Smooth muscle cell (in vitro differentiated cells): ENCODE measurements around the gene DCAF12L1. TPM values are rescaled to one million over a fixed set of nuclear protein-coding genes. Genes with fewer than 3 reads are reported as not detected.

Experiments used
- DNase-seq: peaks from one replicate; lab custom pipeline; 2025; ENCODE audit not compliant: unreplicated experiment; lab: John Stamatoyannopoulos, UW
- H2AFZ ChIP-seq: fragments of 200-600 bp; sonication (generic); 2 replicates; pipeline ENCODE4 v1.6.0; 2016; ENCODE audit warnings: antibody characterized with exemption, low read depth, mild to moderate bottlenecking
- H3F3A ChIP-seq: fragments of 200-600 bp; sonication (generic); 2 replicates; pipeline ENCODE4 v1.6.0; 2017; ENCODE audit warnings: antibody characterized with exemption, low read depth
- H3K27ac ChIP-seq: fragments of 200-600 bp; sonication (generic); 2 replicates; pipeline ENCODE4 v1.5.1; 2016; ENCODE audit warnings: low read depth, mild to moderate bottlenecking
- H3K27me3 ChIP-seq: fragments of 200-600 bp; sonication (generic); 2 replicates; pipeline ENCODE4 v1.6.1; 2016; ENCODE audit warnings: low read depth, mild to moderate bottlenecking
- H3K36me3 ChIP-seq: fragments of 200-600 bp; sonication (generic); 2 replicates; pipeline ENCODE4 v1.5.1; 2016; ENCODE audit warnings: low read depth
- H3K4me1 ChIP-seq: fragments of 200-600 bp; sonication (generic); 2 replicates; pipeline ENCODE4 v1.5.1; 2016; ENCODE audit warnings: low read depth
- H3K4me2 ChIP-seq: fragments of 200-600 bp; sonication (generic); 2 replicates; pipeline ENCODE4 v1.6.0; 2016; ENCODE audit warnings: mild to moderate bottlenecking
- H3K4me3 ChIP-seq: fragments of 200-600 bp; sonication (generic); 2 replicates; pipeline ENCODE4 v1.5.1; 2016; ENCODE audit warnings: mild to moderate bottlenecking
- H3K79me2 ChIP-seq: fragments of 200-600 bp; sonication (generic); 2 replicates; pipeline ENCODE4 v1.6.0; 2016; ENCODE audit warnings: low read depth, mild to moderate bottlenecking
- H3K9ac ChIP-seq: fragments of 200-600 bp; sonication (generic); 2 replicates; pipeline ENCODE4 v1.6.0; 2016; ENCODE audit warnings: low read depth
- H3K9me3 ChIP-seq: fragments of 200-600 bp; sonication (generic); replicated peaks from 2 replicates; pipeline ENCODE4 v1.5.1; 2016; ENCODE audit warnings: low read depth
- H4K20me1 ChIP-seq: fragments of 200-600 bp; sonication (generic); 2 replicates; pipeline ENCODE4 v1.6.0; 2016; ENCODE audit warnings: low read depth
- CTCF ChIP-seq: fragments of 200-600 bp; sonication (generic); IDR thresholded peaks from 2 replicates; pipeline ENCODE4 v1.5.1; 2017; ENCODE audit warnings: borderline replicate concordance, mild to moderate bottlenecking, antibody characterized with exemption; ENCODE audit not compliant: insufficient read depth, poor library complexity, severe bottlenecking
- WGBS: methylation state at CpG from one replicate; pipeline ENCODE4 v1.1.7; 2016; ENCODE audit warnings: low lambda C conversion rate; 5-methylcytosine and 5-hydroxymethylcytosine counted together
- polyA plus RNA-seq: library from polyadenylated mRNA; unstranded; fragments of >200 nt; fragmentation: Nextera tagmentation; extraction: Ambion mirVana; gene quantifications from 2 replicates; pipeline ENCODE4 v1.2.1, GENCODE V29; 2016
- total RNA-seq: library from RNA; depleted of rRNA; stranded (reverse); fragments of >200 nt; gene quantifications from 2 replicates; pipeline ENCODE4 v1.2.3, GENCODE V29; 2014

The DCAF12L1 gene
- total and polyA plus RNA-seq, 2 experiments from 2014 or later = not detected

- H3K4me3 ChIP-seq = peak overlapping the region; percentile 44
- no peak overlapping the region for H3K27ac ChIP-seq
- H4K20me1 ChIP-seq = no peaks in the 10 kb centered on the region
- no peaks in the 10 kb centered on the region for H3K9me3 ChIP-seq
- TF ChIP-seq CTCF = no peak
- WGBS = 76% methylated on average over 43 of the region's 43 CpGs
- peak overlapping the region; percentile 74 for H3K4me2 ChIP-seq
- H3K9ac ChIP-seq = no peak overlapping the region
- H3F3A ChIP-seq = no peaks in the 10 kb centered on the region
- H3K79me2 ChIP-seq = no peaks in the 10 kb centered on the region
- no peak overlapping the region for H2AFZ ChIP-seq
- no peaks in the 10 kb centered on the region for H3K4me1 ChIP-seq
- no peak for DNase-seq
- H3K36me3 ChIP-seq = no peaks in the 10 kb centered on the region
- peaks cover 24% of the 10 kb centered on the region for H3K27me3 ChIP-seq
These were observed 795 bp downstream of the DCAF12L1 start for GRCh38 chrX:126551725-126552312.

GRCh38 chrX:126551306-126551705 is 1.3 kb downstream of the DCAF12L1 start:
- Histone ChIP-seq H3K9me3 (no peaks in the 10 kb centered on the region), H3K27ac (no peak overlapping the region), H4K20me1 (no peaks in the 10 kb centered on the region), H3K4me1 (no peaks in the 10 kb centered on the region), H3K79me2 (no peaks in the 10 kb centered on the region), H3K27me3 (peaks cover 24% of the 10 kb centered on the region), H3K4me3 (no peak overlapping the region), H2AFZ (no peak overlapping the region), H3F3A (no peaks in the 10 kb centered on the region), H3K36me3 (no peaks in the 10 kb centered on the region), H3K9ac (no peak overlapping the region), H3K4me2 (no peak overlapping the region)
- TF ChIP-seq CTCF = no peak
- no peak for DNase-seq
- 93% methylated on average over 17 of the region's 17 CpGs for WGBS

- Histone ChIP-seq H3K36me3 (no peaks in the 10 kb centered on the region), H3K79me2 (no peaks in the 10 kb centered on the region), H3F3A (no peaks in the 10 kb centered on the region), H2AFZ (no peak overlapping the region), H4K20me1 (no peaks in the 10 kb centered on the region), H3K4me3 (no peak overlapping the region), H3K9me3 (no peaks in the 10 kb centered on the region), H3K4me2 (no peak overlapping the region), H3K27me3 (peaks cover 24% of the 10 kb centered on the region), H3K27ac (no peak overlapping the region), H3K4me1 (no peaks in the 10 kb centered on the region), H3K9ac (no peak overlapping the region)
- WGBS = 78% methylated on average over 6 of the region's 6 CpGs
- no peak for DNase-seq
- TF ChIP-seq CTCF = no peak
These were observed 1.8 kb downstream of the DCAF12L1 start for GRCh38 chrX:126550816-126551215.

- no peaks in the 10 kb centered on the region for H3F3A ChIP-seq
These were observed 42.7 kb downstream of the DCAF12L1 start for GRCh38 chrX:126509923-126510322.

More at GRCh38 chrX:126509923-126510322, 42.7 kb downstream of the DCAF12L1 start:
- H3K4me1 ChIP-seq = no peaks in the 10 kb centered on the region
- no peaks in the 10 kb centered on the region for H3K27me3 ChIP-seq
- H3K79me2 ChIP-seq = no peaks in the 10 kb centered on the region
- DNase-seq = no peak
- 58% methylated on average over 3 of the region's 3 CpGs for WGBS
- TF ChIP-seq CTCF = no peak
- H4K20me1 ChIP-seq = no peaks in the 10 kb centered on the region
- H2AFZ ChIP-seq = no peak overlapping the region
- no peak overlapping the region for H3K4me3 ChIP-seq
- no peaks in the 10 kb centered on the region for H3K36me3 ChIP-seq
- H3K9ac ChIP-seq = no peak overlapping the region
- H3K9me3 ChIP-seq = no peaks in the 10 kb centered on the region
- no peak overlapping the region for H3K27ac ChIP-seq
- no peak overlapping the region for H3K4me2 ChIP-seq
